Body of pancreas (tissue), 4 donors: ENCODE measurements around the gene CXCL5.
"Not testable (repeated sequence)": the region's sequence is repeated elsewhere in the genome, so short reads cannot be mapped to it uniquely, and the experiment has no call there.

Experiments used
- POLR2A ChIP-seq, 3 donors: fragments of 450-650 bp; IDR thresholded peaks; one replicate each; pipeline ENCODE4 v1.6.1; 2016; ENCODE audit warnings: antibody characterized with exemption in 3 of 3, mild to moderate bottlenecking in 2 of 3
- TF ChIP-seq, protein P1 (sequence below), 7 experiments: fragments of 450-650 bp in 4 of 7; fragments of 200-600 bp in 3 of 7; sonication (generic) in 3 of 7; IDR thresholded peaks; one replicate each; pipeline ENCODE4 v1.5.1; 2016 to 2019; ENCODE audit warnings: antibody characterized with exemption in 7 of 7

DNA sequence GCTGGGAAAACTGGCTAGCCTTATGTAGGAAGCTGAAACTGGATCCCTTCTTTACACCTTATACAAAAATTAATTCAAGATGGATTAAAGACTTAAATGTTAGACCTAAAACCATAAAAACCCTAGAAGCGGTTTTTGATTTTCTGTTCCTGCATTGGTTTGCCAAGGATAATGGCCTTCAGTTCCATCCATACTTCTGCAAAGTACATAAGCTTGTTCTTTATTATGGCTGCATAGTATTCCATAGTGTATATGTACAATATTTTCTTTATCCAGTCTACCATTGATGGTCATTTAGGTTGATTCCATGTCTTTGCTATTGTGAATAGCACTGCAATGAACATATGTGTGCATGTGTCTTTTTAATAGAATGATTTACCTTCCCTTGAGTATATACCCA is 39.4 kb downstream of the CXCL5 start:
- TF ChIP-seq, protein P1, sequence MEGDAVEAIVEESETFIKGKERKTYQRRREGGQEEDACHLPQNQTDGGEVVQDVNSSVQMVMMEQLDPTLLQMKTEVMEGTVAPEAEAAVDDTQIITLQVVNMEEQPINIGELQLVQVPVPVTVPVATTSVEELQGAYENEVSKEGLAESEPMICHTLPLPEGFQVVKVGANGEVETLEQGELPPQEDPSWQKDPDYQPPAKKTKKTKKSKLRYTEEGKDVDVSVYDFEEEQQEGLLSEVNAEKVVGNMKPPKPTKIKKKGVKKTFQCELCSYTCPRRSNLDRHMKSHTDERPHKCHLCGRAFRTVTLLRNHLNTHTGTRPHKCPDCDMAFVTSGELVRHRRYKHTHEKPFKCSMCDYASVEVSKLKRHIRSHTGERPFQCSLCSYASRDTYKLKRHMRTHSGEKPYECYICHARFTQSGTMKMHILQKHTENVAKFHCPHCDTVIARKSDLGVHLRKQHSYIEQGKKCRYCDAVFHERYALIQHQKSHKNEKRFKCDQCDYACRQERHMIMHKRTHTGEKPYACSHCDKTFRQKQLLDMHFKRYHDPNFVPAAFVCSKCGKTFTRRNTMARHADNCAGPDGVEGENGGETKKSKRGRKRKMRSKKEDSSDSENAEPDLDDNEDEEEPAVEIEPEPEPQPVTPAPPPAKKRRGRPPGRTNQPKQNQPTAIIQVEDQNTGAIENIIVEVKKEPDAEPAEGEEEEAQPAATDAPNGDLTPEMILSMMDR (IDR thresholded peaks at IDR 0.05), result not testable (repeated sequence)
- not testable (repeated sequence) for TF ChIP-seq POLR2A (IDR thresholded peaks at IDR 0.05)
